Testis (tissue), 2 donors: Measurements from ENCODE around the gene HOMER2.
"Not testable (repeated sequence)": the region's sequence is repeated elsewhere in the genome, so short reads cannot be mapped to it uniquely, and the experiment has no call there.

Experiments used
- POLR2A ChIP-seq: fragments of 450-650 bp; IDR thresholded peaks from one replicate; pipeline ENCODE4 v1.6.1; 2017; ENCODE audit warnings: antibody characterized with exemption, mild to moderate bottlenecking, moderate library complexity
- TF ChIP-seq, protein P1 (sequence below), 3 experiments: fragments of 450-650 bp in 2 of 3; fragments of 200-600 bp in 1 of 3; sonication (generic) in 1 of 3; IDR thresholded peaks; one replicate each; pipeline ENCODE4 v1.5.1; 2016 to 2019; ENCODE audit warnings: antibody characterized with exemption in 3 of 3, mild to moderate bottlenecking in 2 of 3, moderate library complexity in 1 of 3

DNA sequence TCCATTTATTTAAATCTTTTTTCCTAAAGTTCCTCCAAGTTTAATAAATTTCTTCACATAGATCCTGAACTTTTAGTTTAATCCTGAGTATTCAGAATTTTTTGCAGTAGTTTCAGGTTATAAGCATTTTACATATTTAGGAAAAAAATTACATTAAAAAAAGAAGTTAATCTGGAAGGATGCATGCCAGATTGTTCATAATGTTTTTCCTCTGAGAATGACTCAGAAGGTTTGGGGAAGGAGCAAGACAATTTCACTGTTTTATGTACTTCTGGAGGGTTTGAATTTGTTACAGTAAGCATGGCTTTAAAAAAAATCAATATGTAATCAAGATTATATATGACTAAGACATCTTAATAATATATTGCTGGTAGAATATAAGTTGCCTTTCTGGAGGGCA lies 130.7 kb downstream of the HOMER2 start:
- TF ChIP-seq, protein P1, sequence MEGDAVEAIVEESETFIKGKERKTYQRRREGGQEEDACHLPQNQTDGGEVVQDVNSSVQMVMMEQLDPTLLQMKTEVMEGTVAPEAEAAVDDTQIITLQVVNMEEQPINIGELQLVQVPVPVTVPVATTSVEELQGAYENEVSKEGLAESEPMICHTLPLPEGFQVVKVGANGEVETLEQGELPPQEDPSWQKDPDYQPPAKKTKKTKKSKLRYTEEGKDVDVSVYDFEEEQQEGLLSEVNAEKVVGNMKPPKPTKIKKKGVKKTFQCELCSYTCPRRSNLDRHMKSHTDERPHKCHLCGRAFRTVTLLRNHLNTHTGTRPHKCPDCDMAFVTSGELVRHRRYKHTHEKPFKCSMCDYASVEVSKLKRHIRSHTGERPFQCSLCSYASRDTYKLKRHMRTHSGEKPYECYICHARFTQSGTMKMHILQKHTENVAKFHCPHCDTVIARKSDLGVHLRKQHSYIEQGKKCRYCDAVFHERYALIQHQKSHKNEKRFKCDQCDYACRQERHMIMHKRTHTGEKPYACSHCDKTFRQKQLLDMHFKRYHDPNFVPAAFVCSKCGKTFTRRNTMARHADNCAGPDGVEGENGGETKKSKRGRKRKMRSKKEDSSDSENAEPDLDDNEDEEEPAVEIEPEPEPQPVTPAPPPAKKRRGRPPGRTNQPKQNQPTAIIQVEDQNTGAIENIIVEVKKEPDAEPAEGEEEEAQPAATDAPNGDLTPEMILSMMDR (IDR thresholded peaks at IDR 0.05), result not testable (repeated sequence)
- not testable (repeated sequence) for TF ChIP-seq POLR2A
